PFSK-1 (cell line): Measurements from ENCODE around the gene MAP1B.

Experiments
- SIN3A ChIP-seq: IDR thresholded peaks from 2 replicates; pipeline ENCODE4 v1.6.1; 2012; ENCODE audit warnings: mild to moderate bottlenecking, low read length, moderate library complexity, borderline replicate concordance; ENCODE audit not compliant: insufficient read depth
- TF ChIP-seq, protein P1 (sequence below), 2 experiments: IDR thresholded peaks; 2 replicates each; pipeline versions ENCODE4 v1.6.1 to v1.8.0; 2011 to 2012; ENCODE audit warnings: low read depth in 2 of 2, low read length in 2 of 2, control low read depth in 1 of 2, inconsistent platforms in 1 of 2, mild to moderate bottlenecking in 1 of 2, moderate library complexity in 1 of 2; ENCODE audit not compliant: insufficient read depth in 1 of 2

DNA sequence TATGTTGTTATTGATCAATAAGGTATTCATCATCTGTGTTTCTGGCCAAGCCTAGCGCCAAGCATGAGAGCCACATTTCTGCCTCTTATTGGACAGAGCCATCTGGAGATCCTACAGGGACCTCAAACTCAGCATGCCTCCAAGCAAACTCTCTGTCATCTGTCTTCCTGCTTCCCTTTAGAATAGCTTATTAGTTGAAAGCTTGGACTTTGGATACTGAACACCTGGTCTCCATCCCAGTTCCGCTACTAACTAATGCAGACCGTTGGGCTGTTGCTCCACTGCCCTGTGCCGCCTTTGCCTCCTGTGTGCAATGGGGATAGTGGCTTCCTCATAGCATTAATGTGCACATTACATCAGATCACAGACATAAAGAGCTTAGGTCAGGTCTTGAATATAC, 65.5 kb downstream of the MAP1B start:
- TF ChIP-seq, protein P1, sequence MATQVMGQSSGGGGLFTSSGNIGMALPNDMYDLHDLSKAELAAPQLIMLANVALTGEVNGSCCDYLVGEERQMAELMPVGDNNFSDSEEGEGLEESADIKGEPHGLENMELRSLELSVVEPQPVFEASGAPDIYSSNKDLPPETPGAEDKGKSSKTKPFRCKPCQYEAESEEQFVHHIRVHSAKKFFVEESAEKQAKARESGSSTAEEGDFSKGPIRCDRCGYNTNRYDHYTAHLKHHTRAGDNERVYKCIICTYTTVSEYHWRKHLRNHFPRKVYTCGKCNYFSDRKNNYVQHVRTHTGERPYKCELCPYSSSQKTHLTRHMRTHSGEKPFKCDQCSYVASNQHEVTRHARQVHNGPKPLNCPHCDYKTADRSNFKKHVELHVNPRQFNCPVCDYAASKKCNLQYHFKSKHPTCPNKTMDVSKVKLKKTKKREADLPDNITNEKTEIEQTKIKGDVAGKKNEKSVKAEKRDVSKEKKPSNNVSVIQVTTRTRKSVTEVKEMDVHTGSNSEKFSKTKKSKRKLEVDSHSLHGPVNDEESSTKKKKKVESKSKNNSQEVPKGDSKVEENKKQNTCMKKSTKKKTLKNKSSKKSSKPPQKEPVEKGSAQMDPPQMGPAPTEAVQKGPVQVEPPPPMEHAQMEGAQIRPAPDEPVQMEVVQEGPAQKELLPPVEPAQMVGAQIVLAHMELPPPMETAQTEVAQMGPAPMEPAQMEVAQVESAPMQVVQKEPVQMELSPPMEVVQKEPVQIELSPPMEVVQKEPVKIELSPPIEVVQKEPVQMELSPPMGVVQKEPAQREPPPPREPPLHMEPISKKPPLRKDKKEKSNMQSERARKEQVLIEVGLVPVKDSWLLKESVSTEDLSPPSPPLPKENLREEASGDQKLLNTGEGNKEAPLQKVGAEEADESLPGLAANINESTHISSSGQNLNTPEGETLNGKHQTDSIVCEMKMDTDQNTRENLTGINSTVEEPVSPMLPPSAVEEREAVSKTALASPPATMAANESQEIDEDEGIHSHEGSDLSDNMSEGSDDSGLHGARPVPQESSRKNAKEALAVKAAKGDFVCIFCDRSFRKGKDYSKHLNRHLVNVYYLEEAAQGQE (IDR thresholded peaks at IDR 0.05; ENCODE audit: insufficient read depth in 1 of 2, low read depth in 2 of 2, low read length in 2 of 2), result no peak
- no peak for TF ChIP-seq SIN3A
